ENCODE measurements around the gene GPX5. TPM values are rescaled to one million over a fixed set of nuclear protein-coding genes. Genes with fewer than 3 reads are reported as not detected.

The GPX5 gene
- total and polyA plus RNA-seq, 2 experiments from 2014 or later, result not detected

- no peaks in the 10 kb centered on the region for H3F3A ChIP-seq (replicated peaks; ENCODE audit: low read depth)
- no peaks in the 10 kb centered on the region for H3K36me3 ChIP-seq (ENCODE audit: insufficient read depth)
- H3K4me1 ChIP-seq (ENCODE audit: insufficient read depth), result peaks cover 17% of the 10 kb centered on the region
- Mint-ChIP-seq H3K4me1 (peaks cover 16% of the 10 kb centered on the region), H3K4me3 (peak overlapping the region; percentile 8; the same call in 2 of the 3 replicates), H3K27me3 (ENCODE audit: insufficient read depth, low read depth, poor library complexity) (peaks cover 2% of the 10 kb centered on the region), H3K9me3 (peaks cover 3% of the 10 kb centered on the region; the same call in 2 of the 3 replicates), H3K36me3 (ENCODE audit: low read depth) (0 out of 3 replicates have a peak, but pooled peaks cover 3% of the 10 kb centered on the region), H3K27ac (peak overlapping the region; percentile 16)
- 0 out of 2 replicates have a peak overlapping the region, but pooled peaks have one; percentile 1 for H3K4me3 ChIP-seq
- peak overlapping the region; percentile 56 for H3K4me2 ChIP-seq
- H4K20me1 ChIP-seq (replicated peaks; ENCODE audit: insufficient read depth), result no peaks in the 10 kb centered on the region
- no peaks in the 10 kb centered on the region for H3K79me2 ChIP-seq (replicated peaks; ENCODE audit: insufficient read depth)
- no peaks in the 10 kb centered on the region for H3K27me3 ChIP-seq (ENCODE audit: insufficient read depth)
- peak overlapping the region; percentile 0; the same call in 1 of the 2 replicates for H2AFZ ChIP-seq
- TF ChIP-seq ETS1 (IDR thresholded peaks at IDR 0.05) (no peak), CREB1 (CRISPR knock-in tag; IDR thresholded peaks at IDR 0.05; ENCODE audit: low read depth) (no peak), NANOG (IDR thresholded peaks at IDR 0.05; ENCODE audit: borderline replicate concordance) (no peak), EZH2phosphoT487 (IDR thresholded peaks at IDR 0.05; ENCODE audit: unreplicated experiment) (no peak), ZNF114 (CRISPR knock-in tag; IDR thresholded peaks at IDR 0.05) (no peak), JUNB (IDR thresholded peaks at IDR 0.05; ENCODE audit: unreplicated experiment) (no peak), STAT1 (IDR thresholded peaks at IDR 0.05; ENCODE audit: unreplicated experiment) (no peak), CTCF (conservative IDR thresholded peaks at IDR 0.05; ENCODE audit: low read depth in 2 of 2) (no peak), REST (IDR thresholded peaks at IDR 0.05; ENCODE audit: unreplicated experiment) (no peak), EZH2 (IDR thresholded peaks at IDR 0.05; ENCODE audit: low read depth, unreplicated experiment) (no peak), ZNF462 (CRISPR knock-in tag; IDR thresholded peaks at IDR 0.05) (no peak), POLR2AphosphoS5 (IDR thresholded peaks at IDR 0.05; ENCODE audit: low read depth) (no peak), ZNF331 (CRISPR knock-in tag; IDR thresholded peaks at IDR 0.05; ENCODE audit: low read depth) (no peak)
- H3K27ac ChIP-seq (ENCODE audit: low read depth), result no peak overlapping the region
- H3K9me2 ChIP-seq (ENCODE audit: insufficient read depth), result no peaks in the 10 kb centered on the region
- DNase-seq (ENCODE audit: low spot score) (peak; percentile 45), ATAC-seq (peak; percentile 78)
Measured at GRCh38 chr6:28506807-28507475, 18.7 kb upstream of the GPX5 start.

Measured in GM23338 (cell line).